ENCODE measurements around the gene PLIN1. TPM values are rescaled to one million over a fixed set of nuclear protein-coding genes. Genes with fewer than 3 reads are reported as not detected.

PLIN1 gene
- total RNA-seq, 4 donors from 2014 or later, result 4.6 to 48.3 (median 11.9) TPM

DNA sequence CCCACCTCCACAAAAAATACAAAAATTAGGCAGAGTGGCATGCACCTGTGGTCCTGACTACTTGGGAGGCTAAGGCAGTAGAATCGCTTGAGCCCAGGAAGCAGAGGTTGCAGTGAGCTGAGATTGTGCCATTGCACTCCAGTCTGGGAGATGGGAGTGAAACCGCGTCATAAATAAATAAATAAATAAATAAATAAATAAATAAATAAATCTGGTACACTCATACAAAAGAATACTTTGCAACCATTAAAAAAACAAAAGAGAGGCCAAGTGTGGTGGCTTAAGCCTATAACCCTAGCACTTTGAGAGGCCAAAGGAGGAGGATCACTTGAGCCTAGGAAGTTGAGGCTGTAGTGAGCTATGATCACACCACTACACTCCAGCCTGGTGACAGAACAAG, 43.9 kb upstream of the PLIN1 start:
- Histone ChIP-seq H3K27ac (no peak overlapping the region), H3K27me3 (no peaks in the 10 kb centered on the region), H3K4me3 (no peak overlapping the region), H3K4me1 (peaks cover 0 to 2% (median 0%) of the 10 kb centered on the region in 4 donors), H3K36me3 (no peaks in the 10 kb centered on the region), H3K9me3 (peaks cover 0 to 7% of the 10 kb centered on the region in 2 donors)
- DNase-seq, result no peak
- in situ Hi-C loops (cut with MboI; ENCODE audit: low pct_ligation_motif_present in 1 of 4, low pct_unique_long_range_greater_than_20kb in 1 of 4, low sequenced_read_pairs in 3 of 4), result no loop called here
- intact Hi-C loops (cut with DNase I; ENCODE audit: low total_unique reads), result no loop called here
- 52 to 75% methylated on average over 3 of the region's 3 CpGs for WGBS, 2 donors (ENCODE audit: low coverage in 1 of 2)
- no peak for TF ChIP-seq POLR2AphosphoS5 (IDR thresholded peaks at IDR 0.05)
- TF ChIP-seq, protein P1, sequence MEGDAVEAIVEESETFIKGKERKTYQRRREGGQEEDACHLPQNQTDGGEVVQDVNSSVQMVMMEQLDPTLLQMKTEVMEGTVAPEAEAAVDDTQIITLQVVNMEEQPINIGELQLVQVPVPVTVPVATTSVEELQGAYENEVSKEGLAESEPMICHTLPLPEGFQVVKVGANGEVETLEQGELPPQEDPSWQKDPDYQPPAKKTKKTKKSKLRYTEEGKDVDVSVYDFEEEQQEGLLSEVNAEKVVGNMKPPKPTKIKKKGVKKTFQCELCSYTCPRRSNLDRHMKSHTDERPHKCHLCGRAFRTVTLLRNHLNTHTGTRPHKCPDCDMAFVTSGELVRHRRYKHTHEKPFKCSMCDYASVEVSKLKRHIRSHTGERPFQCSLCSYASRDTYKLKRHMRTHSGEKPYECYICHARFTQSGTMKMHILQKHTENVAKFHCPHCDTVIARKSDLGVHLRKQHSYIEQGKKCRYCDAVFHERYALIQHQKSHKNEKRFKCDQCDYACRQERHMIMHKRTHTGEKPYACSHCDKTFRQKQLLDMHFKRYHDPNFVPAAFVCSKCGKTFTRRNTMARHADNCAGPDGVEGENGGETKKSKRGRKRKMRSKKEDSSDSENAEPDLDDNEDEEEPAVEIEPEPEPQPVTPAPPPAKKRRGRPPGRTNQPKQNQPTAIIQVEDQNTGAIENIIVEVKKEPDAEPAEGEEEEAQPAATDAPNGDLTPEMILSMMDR (IDR thresholded peaks at IDR 0.05), result no peak
- TF ChIP-seq POLR2A (IDR thresholded peaks at IDR 0.05), result no peak
- TF ChIP-seq EP300 (IDR thresholded peaks at IDR 0.05; ENCODE audit: low read depth), result no peak

DNA sequence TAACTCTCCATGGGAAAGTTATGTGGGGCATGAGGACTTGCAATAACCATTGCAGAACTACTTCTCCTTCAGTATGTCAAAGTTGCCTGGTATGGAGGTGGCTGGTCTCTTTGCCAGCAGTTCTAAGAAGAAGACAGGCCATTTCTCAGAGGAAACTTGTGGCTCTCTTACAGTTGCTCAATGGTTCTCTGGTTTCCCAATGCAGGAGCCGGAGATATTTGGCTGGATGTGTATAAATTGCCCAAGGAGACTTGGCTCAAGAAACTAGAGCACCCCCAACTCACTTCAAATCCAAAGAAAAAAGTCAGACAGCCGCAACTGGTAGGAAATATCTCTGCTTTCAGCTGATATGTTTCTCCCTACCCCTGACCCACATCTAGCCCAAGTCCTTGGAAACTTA, 35.6 kb upstream of the PLIN1 start:
- Histone ChIP-seq H3K9me3 (no peaks in the 10 kb centered on the region), H3K4me1 (no peaks in the 10 kb centered on the region), H3K4me3 (no peak overlapping the region), H3K27ac (no peak overlapping the region), H3K36me3 (no peaks in the 10 kb centered on the region), H3K27me3 (no peaks in the 10 kb centered on the region)
- WGBS, 2 donors (ENCODE audit: low coverage in 1 of 2), result 96% methylated on average over 2 of the region's 2 CpGs; no CpG with 5 or more reads in 1 of the 2 donors
- no peak for DNase-seq
- in situ Hi-C loops (cut with MboI; ENCODE audit: low pct_ligation_motif_present in 1 of 4, low pct_unique_long_range_greater_than_20kb in 1 of 4, low sequenced_read_pairs in 3 of 4), result no loop called here
- intact Hi-C loops (cut with DNase I; ENCODE audit: low total_unique reads), result no loop called here
- no peak for TF ChIP-seq EP300 (IDR thresholded peaks at IDR 0.05; ENCODE audit: low read depth)
- TF ChIP-seq POLR2A (IDR thresholded peaks at IDR 0.05), result no peak
- TF ChIP-seq, protein P1 (IDR thresholded peaks at IDR 0.05), result no peak
- TF ChIP-seq POLR2AphosphoS5 (IDR thresholded peaks at IDR 0.05), result no peak

DNA sequence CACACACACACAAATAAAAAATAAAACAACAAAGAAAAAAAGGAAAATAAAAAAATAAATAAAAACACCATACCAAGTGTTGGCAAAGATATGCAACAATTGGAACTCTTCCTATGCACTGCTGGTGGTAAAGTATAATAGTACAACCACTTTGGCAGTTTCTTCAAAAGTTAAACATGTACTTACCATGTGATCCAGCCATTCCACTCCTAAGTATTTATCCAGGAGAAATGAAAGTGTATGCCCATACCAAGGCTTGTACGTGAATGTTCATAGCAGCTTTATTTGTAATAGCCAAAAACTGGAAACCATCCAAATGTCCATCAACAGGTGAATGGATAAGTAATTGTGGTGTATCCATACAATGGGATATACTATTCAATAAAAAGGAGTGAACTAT, 28.4 kb upstream of the PLIN1 start:
- 50 to 63% methylated on average over 1 of the region's 1 CpG for WGBS, 2 donors (ENCODE audit: low coverage in 1 of 2)
- intact Hi-C loops (cut with DNase I; ENCODE audit: low total_unique reads) (no loop called here), in situ Hi-C loops (cut with MboI; ENCODE audit: low pct_ligation_motif_present in 1 of 4, low pct_unique_long_range_greater_than_20kb in 1 of 4, low sequenced_read_pairs in 3 of 4) (no loop called here)
- TF ChIP-seq, protein P1 (IDR thresholded peaks at IDR 0.05), result no peak
- TF ChIP-seq POLR2A (IDR thresholded peaks at IDR 0.05) (no peak), POLR2AphosphoS5 (IDR thresholded peaks at IDR 0.05) (no peak), EP300 (IDR thresholded peaks at IDR 0.05; ENCODE audit: low read depth) (no peak)
- Histone ChIP-seq H3K27ac (no peak overlapping the region), H3K9me3 (no peaks in the 10 kb centered on the region), H3K4me3 (no peak overlapping the region), H3K36me3 (no peaks in the 10 kb centered on the region), H3K27me3 (no peaks in the 10 kb centered on the region), H3K4me1 (no peaks in the 10 kb centered on the region)
- DNase-seq, result no peak

DNA sequence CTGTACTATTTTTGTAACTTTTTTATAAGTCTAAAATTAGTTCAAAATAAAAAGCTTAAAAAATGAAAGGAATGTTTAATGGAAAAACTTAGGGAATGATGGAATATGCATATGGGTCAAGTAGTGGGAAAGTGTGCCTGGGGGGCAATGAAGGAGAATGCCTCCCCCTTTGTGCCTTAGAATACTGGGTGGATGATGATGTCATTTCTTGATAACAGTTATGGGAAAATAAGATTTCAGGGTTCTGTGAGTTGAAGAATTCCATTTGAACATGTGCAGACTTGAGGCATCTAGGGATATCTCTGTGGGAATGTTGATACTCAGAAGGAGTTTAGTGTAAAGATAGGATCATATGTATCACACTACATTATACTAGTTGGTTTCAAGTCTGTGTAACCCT, 25.2 kb upstream of the PLIN1 start:
- H3K9me3 ChIP-seq, result no peaks in the 10 kb centered on the region

More for the DNA sequence above, 25.2 kb upstream of the PLIN1 start:
- no peak for TF ChIP-seq POLR2AphosphoS5 (IDR thresholded peaks at IDR 0.05)
- TF ChIP-seq EP300 (IDR thresholded peaks at IDR 0.05; ENCODE audit: low read depth), result no peak
- no peak for TF ChIP-seq POLR2A (IDR thresholded peaks at IDR 0.05)
- TF ChIP-seq, protein P1 (IDR thresholded peaks at IDR 0.05), result no peak
- no peak overlapping the region for H3K4me3 ChIP-seq
- no peaks in the 10 kb centered on the region for H3K27me3 ChIP-seq
- DNase-seq, result no peak
- H3K27ac ChIP-seq, result no peak overlapping the region
- no peaks in the 10 kb centered on the region for H3K36me3 ChIP-seq
- intact Hi-C loops (cut with DNase I; ENCODE audit: low total_unique reads), result no loop called here
- in situ Hi-C loops (cut with MboI; ENCODE audit: low pct_ligation_motif_present in 1 of 4, low pct_unique_long_range_greater_than_20kb in 1 of 4, low sequenced_read_pairs in 3 of 4), result no loop called here
- no peaks in the 10 kb centered on the region for H3K4me1 ChIP-seq

Measured in transverse colon (tissue), 4 donors.